HepG2 (cell line): ENCODE data around the gene ZNF226. TPM values are rescaled to one million over a fixed set of nuclear protein-coding genes. Genes with fewer than 3 reads are reported as not detected.
A peak's percentile ranks its signal among the peaks of the same experiment; 100 is the strongest.

Experiments
- CSRNP1 ChIP-seq: sonication (generic); formaldehyde crosslinking; IDR thresholded peaks from 2 replicates; pipeline ENCODE4 v1.8.1; 2023; ENCODE audit warnings: mild to moderate bottlenecking, missing genetic modification reagents
- EED ChIP-seq: sonication (generic); formaldehyde crosslinking; IDR thresholded peaks from 2 replicates; pipeline ENCODE4 v1.5.0; 2020; ENCODE audit warnings: mild to moderate bottlenecking, missing genetic modification reagents
- ERF ChIP-seq: IDR thresholded peaks from 2 replicates; pipeline ENCODE4 v1.6.1; 2018; ENCODE audit warnings: missing biosample characterization, missing genetic modification reagents
- FOSL1 ChIP-seq: sonication (generic); formaldehyde crosslinking; IDR thresholded peaks from 2 replicates; pipeline ENCODE4 v1.9.0; 2021; ENCODE audit warnings: missing genetic modification reagents, borderline replicate concordance
- KLF12 ChIP-seq: sonication (generic); formaldehyde crosslinking; IDR thresholded peaks from 2 replicates; pipeline ENCODE4 v1.4.0; 2020; ENCODE audit warnings: missing genetic modification reagents, borderline replicate concordance
- LCORL ChIP-seq, 2 experiments: fragments of 450-650 bp in 1 of 2; sonication (generic) in 1 of 2; formaldehyde crosslinking in 1 of 2; IDR thresholded peaks; 2 replicates each; pipeline versions ENCODE4 v1.5.0 to v1.6.1; 2017 to 2020; ENCODE audit warnings: antibody characterized with exemption in 1 of 2, missing genetic modification reagents in 1 of 2
- MYC ChIP-seq: sonication (generic); formaldehyde crosslinking; IDR thresholded peaks from 2 replicates; pipeline ENCODE4 v1.9.0; 2021; ENCODE audit warnings: missing genetic modification reagents, borderline replicate concordance
- PAWR ChIP-seq: sonication (generic); formaldehyde crosslinking; IDR thresholded peaks from 2 replicates; pipeline ENCODE4 v1.4.0; 2020; ENCODE audit warnings: missing genetic modification reagents, mild to moderate bottlenecking, borderline replicate concordance
- PTBP1 ChIP-seq: fragments of 200-400 bp; formaldehyde crosslinking; IDR thresholded peaks from 2 replicates; pipeline ENCODE4 v1.6.1; 2018; ENCODE audit warnings: low read length, low read depth; ENCODE audit not compliant: poor library complexity, severe bottlenecking
- REST ChIP-seq, 2 experiments: IDR thresholded peaks; 2 replicates each; pipeline ENCODE4 v1.6.1; 2011 to 2012; ENCODE audit warnings: low read length in 2 of 2, borderline replicate concordance in 1 of 2, low read depth in 1 of 2, mild to moderate bottlenecking in 1 of 2, moderate library complexity in 1 of 2
- TOPORS ChIP-seq: sonication (generic); formaldehyde crosslinking; IDR thresholded peaks from 2 replicates; pipeline ENCODE4 v1.8.0; 2023; ENCODE audit warnings: mild to moderate bottlenecking, missing genetic modification reagents
- YEATS2 ChIP-seq: sonication (generic); formaldehyde crosslinking; IDR thresholded peaks from 2 replicates; pipeline ENCODE4 v1.4.0; 2020; ENCODE audit warnings: missing genetic modification reagents, borderline replicate concordance
- ZBTB20 ChIP-seq: sonication (generic); formaldehyde crosslinking; IDR thresholded peaks from 2 replicates; pipeline ENCODE4 v1.8.1; 2023; ENCODE audit warnings: missing genetic modification reagents, low read depth, mild to moderate bottlenecking, borderline replicate concordance
- ZNF224 ChIP-seq: sonication (generic); formaldehyde crosslinking; IDR thresholded peaks from 2 replicates; pipeline ENCODE4 v1.5.0; 2020; ENCODE audit warnings: mild to moderate bottlenecking, missing genetic modification reagents
- ZNF234 ChIP-seq: sonication (generic); formaldehyde crosslinking; conservative IDR thresholded peaks from 2 replicates; pipeline ENCODE4 v1.5.1; 2020; ENCODE audit warnings: mild to moderate bottlenecking, missing genetic modification reagents
- ZNF331 ChIP-seq: sonication (generic); formaldehyde crosslinking; IDR thresholded peaks from 2 replicates; pipeline ENCODE4 v1.4.0; 2020; ENCODE audit warnings: missing genetic modification reagents
- ZNF556 ChIP-seq: sonication (generic); formaldehyde crosslinking; IDR thresholded peaks from 2 replicates; pipeline ENCODE4 v1.4.0; 2020; ENCODE audit warnings: mild to moderate bottlenecking, missing genetic modification reagents, borderline replicate concordance
- ZNF615 ChIP-seq: sonication (generic); formaldehyde crosslinking; IDR thresholded peaks from 2 replicates; pipeline ENCODE4 v1.5.0; 2020; ENCODE audit warnings: mild to moderate bottlenecking, missing genetic modification reagents, borderline replicate concordance
- polyA plus RNA-seq, 8 experiments: library from polyadenylated mRNA; depleted of rRNA in 3 of 8; stranded (reverse) in 7 of 8; unstranded in 1 of 8; fragments of >200 nt; fragmentation: Illumina TruSeq in 4 of 8; extraction: Trizol in 4 of 8; gene quantifications; 2 replicates each; pipeline versions ENCODE4 v1.2.1 to v1.2.3, GENCODE V29; 2011 to 2016; ENCODE audit warnings: low read depth in 4 of 8, missing spikeins in 1 of 8, mixed read lengths in 1 of 8; ENCODE audit not compliant: insufficient read depth in 1 of 8
- total RNA-seq, 5 experiments: library from RNA; depleted of rRNA; stranded (reverse); fragments of >200 nt; fragmentation: Illumina TruSeq; extraction: Trizol; gene quantifications; 2 replicates each; pipeline ENCODE4 v1.2.3, GENCODE V29; 2016; ENCODE audit warnings: low read depth in 1 of 5
- TF ChIP-seq, protein P1 (sequence below): sonication (generic); formaldehyde crosslinking; IDR thresholded peaks from 2 replicates; pipeline ENCODE4 v1.5.0; 2020; ENCODE audit warnings: mild to moderate bottlenecking, missing genetic modification reagents

ZNF226 gene
- total and polyA plus RNA-seq, 2 of the 13 experiments (the other 11 are each of a cell fraction or from before 2014, with no cell fraction given) = 8.3 to 16.0 TPM

DNA sequence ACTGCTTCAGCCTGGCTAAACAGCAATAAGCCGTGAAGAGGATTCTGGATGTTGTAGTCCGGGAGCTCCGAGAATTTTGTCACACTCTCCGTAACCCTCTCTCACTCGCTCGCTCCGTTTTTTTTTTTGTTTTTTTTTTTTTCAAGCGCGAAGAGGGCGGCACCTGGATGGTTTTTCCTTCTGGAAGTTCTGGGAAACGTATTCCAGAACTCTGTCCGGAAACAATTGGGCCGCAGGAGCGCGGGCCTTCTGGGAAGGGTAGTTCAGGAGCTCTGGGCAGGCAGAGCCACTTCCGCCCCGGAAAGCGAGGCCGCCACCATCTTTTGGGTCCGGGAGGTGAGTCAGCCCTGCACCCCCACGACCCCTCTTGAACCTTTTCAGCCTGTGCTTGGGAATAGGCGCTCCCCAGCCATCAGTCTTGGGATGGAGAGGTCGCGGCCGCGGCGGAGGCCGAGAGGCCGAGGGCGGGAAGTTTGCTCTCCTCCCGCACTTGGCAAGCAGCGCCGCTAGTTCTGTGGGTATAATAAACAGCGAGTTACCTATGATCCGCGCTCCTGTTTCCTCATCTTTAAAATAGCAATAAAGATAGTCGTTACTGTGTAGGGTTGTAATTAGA lies 47.5 kb downstream of the ZNF226 start, which contains the start of gene ZNF227 (continued):
- TF ChIP-seq REST (IDR thresholded peaks at IDR 0.05; ENCODE audit: borderline replicate concordance in 1 of 2, low read depth in 1 of 2, low read length in 2 of 2) (no peak), KLF12 (CRISPR knock-in tag) (no peak), EED (no peak), CSRNP1 (CRISPR knock-in tag) (0 out of 2 replicates have a peak, but pooled peaks have one; percentile 57), ZNF331 (CRISPR knock-in tag) (peak; percentile 12; the same call in 1 of the 2 replicates), ZNF234 (CRISPR knock-in tag) (no peak), LCORL (IDR thresholded peaks at IDR 0.05) (0 out of 2 replicates have a peak, but pooled peaks have one; percentile 17), LCORL (CRISPR knock-in tag; IDR thresholded peaks at IDR 0.05) (peak; percentile 81; the same call in 1 of the 2 replicates), ERF (peak; percentile 55; the same call in 1 of the 2 replicates), ZBTB20 (CRISPR knock-in tag) (no peak), ZNF556 (CRISPR knock-in tag) (no peak), PAWR (no peak), PTBP1 (peak; percentile 28), MYC (CRISPR knock-in tag) (peak; percentile 36; the same call in 1 of the 2 replicates), FOSL1 (CRISPR knock-in tag) (0 out of 2 replicates have a peak, but pooled peaks have one; percentile 19), TOPORS (CRISPR knock-in tag) (no peak), ZNF615 (CRISPR knock-in tag) (no peak), YEATS2 (CRISPR knock-in tag) (peak; percentile 59; the same call in 1 of the 2 replicates), ZNF224 (CRISPR knock-in tag) (0 out of 2 replicates have a peak, but pooled peaks have one; percentile 51)
- TF ChIP-seq, protein P1, sequence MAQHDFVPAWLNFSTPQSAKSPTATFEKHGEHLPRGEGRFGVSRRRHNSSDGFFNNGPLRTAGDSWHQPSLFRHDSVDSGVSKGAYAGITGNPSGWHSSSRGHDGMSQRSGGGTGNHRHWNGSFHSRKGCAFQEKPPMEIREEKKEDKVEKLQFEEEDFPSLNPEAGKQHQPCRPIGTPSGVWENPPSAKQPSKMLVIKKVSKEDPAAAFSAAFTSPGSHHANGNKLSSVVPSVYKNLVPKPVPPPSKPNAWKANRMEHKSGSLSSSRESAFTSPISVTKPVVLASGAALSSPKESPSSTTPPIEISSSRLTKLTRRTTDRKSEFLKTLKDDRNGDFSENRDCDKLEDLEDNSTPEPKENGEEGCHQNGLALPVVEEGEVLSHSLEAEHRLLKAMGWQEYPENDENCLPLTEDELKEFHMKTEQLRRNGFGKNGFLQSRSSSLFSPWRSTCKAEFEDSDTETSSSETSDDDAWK (CRISPR knock-in tag) = no peak
